Measurements from ENCODE around the gene MAP3K13. TPM values are rescaled to one million over a fixed set of nuclear protein-coding genes. Genes with fewer than 3 reads are reported as not detected.

The MAP3K13 gene
- total and polyA plus RNA-seq, 10 of the 15 experiments (the other 5 are each of a cell fraction or from before 2014, with no cell fraction given), result 10.5 to 70.8 (median 26.8) TPM

DNA sequence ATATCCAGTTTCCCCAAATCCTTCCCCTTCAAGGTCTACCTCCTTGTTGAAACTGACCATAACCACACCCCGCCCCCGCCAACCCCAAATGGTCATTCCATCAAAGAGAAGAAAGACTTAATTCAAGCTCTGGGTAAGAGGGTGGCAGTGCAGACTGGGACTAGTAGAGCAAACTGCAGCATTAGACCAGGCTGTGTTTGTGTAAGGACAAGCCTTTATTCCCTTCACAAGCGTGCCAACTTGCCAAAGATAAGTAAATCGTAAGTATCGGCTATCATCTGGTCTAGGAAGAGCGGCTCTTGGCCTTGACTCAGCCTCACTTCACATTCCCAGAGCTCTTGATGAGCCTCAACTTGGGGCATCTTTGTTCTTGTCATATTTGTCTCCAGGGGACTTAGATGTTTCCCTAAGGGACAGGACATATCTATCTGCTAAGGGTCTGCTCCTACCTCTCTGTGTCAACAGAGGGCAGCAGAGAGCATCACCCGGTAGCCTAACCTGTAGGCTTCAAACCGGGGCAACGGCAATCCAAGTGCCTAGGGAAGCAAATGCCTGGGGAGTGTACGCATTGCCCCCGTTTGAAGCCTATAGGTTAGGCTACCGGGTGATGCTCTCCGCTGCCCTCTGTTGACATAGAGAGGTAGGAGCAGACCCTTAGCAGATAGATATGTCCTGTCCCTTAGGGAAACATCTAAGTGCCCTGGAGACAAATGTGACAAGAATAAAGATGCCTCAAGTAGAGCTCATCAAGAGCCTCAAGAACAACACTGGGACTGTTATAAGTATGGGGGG lies 8.9 kb upstream of the MAP3K13 start:
- in situ Hi-C loops (cut with MboI) (no loop called here), intact Hi-C loops (cut with micrococcal nuclease; ENCODE audit: unreplicated experiment) (loop anchor here (5.0 kb wide), 2 partner anchors 203 to 223 kb away; no protein-coding TSS in a partner anchor)
- WGBS (ENCODE audit: insufficient coverage, insufficient replicate concordance, low lambda C conversion rate, missing lambda C conversion rate), result 44% methylated on average over 13 of the region's 13 CpGs
- H3K36me3 ChIP-seq (ENCODE audit: control insufficient read depth in 2 of 2, insufficient read depth in 2 of 2, low read length in 1 of 2), result no peaks in the 10 kb centered on the region
- H3K79me2 ChIP-seq (ENCODE audit: control insufficient read depth, insufficient read depth, low read length), result no peaks in the 10 kb centered on the region
- no peak overlapping the region for H3K4me2 ChIP-seq (ENCODE audit: control insufficient read depth, insufficient read depth)
- POLR2A ChIA-PET, result no interaction called here
- no peaks in the 10 kb centered on the region for H3K9me3 ChIP-seq (replicated peaks; ENCODE audit: control insufficient read depth, insufficient read depth, low read length)
- H3K4me1 ChIP-seq (ENCODE audit: control insufficient read depth, insufficient read depth, low read length), result no peaks in the 10 kb centered on the region
- ATAC-seq (peak; percentile 100), FAIRE-seq (peak; percentile 93), DNase-seq (ENCODE audit: low read depth, low spot score) (peak; percentile 75)
- SMC1A ChIA-PET (ENCODE audit: uncharacterized antibody, unreplicated experiment), result interaction anchor here (0.9 to 3.4 kb wide), 6 partner anchors 9 to 221 kb away, joined by 3 to 14 read pairs (median 4); partner anchors contain the start of gene MAP3K13
- H3K27me3 ChIP-seq (replicated peaks in 1 of 2; ENCODE audit: control insufficient read depth in 2 of 2, insufficient read depth in 2 of 2, low read length in 1 of 2), result no peaks in the 10 kb centered on the region
- no TSS peak for BruUV-seq (replicated peaks)
- no peak overlapping the region for H3K27ac ChIP-seq (ENCODE audit: control insufficient read depth, insufficient read depth)
- H4K20me1 ChIP-seq (ENCODE audit: control insufficient read depth, insufficient read depth), result no peaks in the 10 kb centered on the region
- H3K4me3 ChIP-seq, result no peak overlapping the region
- CTCF ChIA-PET, result interaction anchor here (0.6 to 4.0 kb wide), 16 partner anchors 13 to 1309 kb away, joined by 3 to 40 read pairs (median 3); no protein-coding TSS in a partner anchor
- no peak overlapping the region for H3K9ac ChIP-seq (ENCODE audit: control insufficient read depth, insufficient read depth, low read length)
- RAD21 ChIA-PET (ENCODE audit: unreplicated experiment), result interaction anchor here (0.8 to 1.6 kb wide), 5 partner anchors 9 to 205 kb away, joined by 3 to 6 read pairs (median 4); no protein-coding TSS in a partner anchor
- no peak overlapping the region; the same call in 1 of the 2 replicates for H2AFZ ChIP-seq (ENCODE audit: control insufficient read depth, low read depth, low read length)
- TF ChIP-seq EED (IDR thresholded peaks at IDR 0.05; ENCODE audit: low read depth) (0 out of 2 replicates have a peak, but pooled peaks have one; percentile 22), SMC3 (IDR thresholded peaks at IDR 0.05; ENCODE audit: borderline replicate concordance, low read length) (peak; percentile 52; the same call in 1 of the 2 replicates), RELA (IDR thresholded peaks at IDR 0.05; ENCODE audit: borderline replicate concordance, partially characterized antibody) (no peak), MYB (IDR thresholded peaks at IDR 0.05; ENCODE audit: borderline replicate concordance, low read depth, low read length) (no peak), TBL1XR1 (IDR thresholded peaks at IDR 0.05; ENCODE audit: low read depth, low read length) (no peak), KLF5 (IDR thresholded peaks at IDR 0.05; ENCODE audit: partially characterized antibody) (no peak), YY1 (IDR thresholded peaks at IDR 0.05; ENCODE audit: low read depth, low read length) (peak; percentile 42; the same call in 1 of the 2 replicates), SMARCA5 (IDR thresholded peaks at IDR 0.05) (peak; percentile 90), SUPT20H (IDR thresholded peaks at IDR 0.05; ENCODE audit: borderline replicate concordance, control insufficient read depth, low read depth, low read length) (no peak), RAD21 (IDR thresholded peaks at IDR 0.05; ENCODE audit: insufficient read depth, low read depth, low read length) (peak; percentile 75), MTA2 (IDR thresholded peaks at IDR 0.05; ENCODE audit: low read depth) (no peak), CREB1 (IDR thresholded peaks at IDR 0.05; ENCODE audit: low read depth) (no peak), EP300 (IDR thresholded peaks at IDR 0.05; ENCODE audit: borderline replicate concordance in 1 of 2, control insufficient read depth in 1 of 2, low read depth in 2 of 2, low read length in 2 of 2) (no peak), CBX3 (IDR thresholded peaks at IDR 0.05; ENCODE audit: borderline replicate concordance, low read depth) (no peak), IRF4 (IDR thresholded peaks at IDR 0.05; ENCODE audit: low read depth, low read length) (no peak), GABPA (IDR thresholded peaks at IDR 0.05; ENCODE audit: low read depth) (no peak)
- TF ChIP-seq, protein P1, sequence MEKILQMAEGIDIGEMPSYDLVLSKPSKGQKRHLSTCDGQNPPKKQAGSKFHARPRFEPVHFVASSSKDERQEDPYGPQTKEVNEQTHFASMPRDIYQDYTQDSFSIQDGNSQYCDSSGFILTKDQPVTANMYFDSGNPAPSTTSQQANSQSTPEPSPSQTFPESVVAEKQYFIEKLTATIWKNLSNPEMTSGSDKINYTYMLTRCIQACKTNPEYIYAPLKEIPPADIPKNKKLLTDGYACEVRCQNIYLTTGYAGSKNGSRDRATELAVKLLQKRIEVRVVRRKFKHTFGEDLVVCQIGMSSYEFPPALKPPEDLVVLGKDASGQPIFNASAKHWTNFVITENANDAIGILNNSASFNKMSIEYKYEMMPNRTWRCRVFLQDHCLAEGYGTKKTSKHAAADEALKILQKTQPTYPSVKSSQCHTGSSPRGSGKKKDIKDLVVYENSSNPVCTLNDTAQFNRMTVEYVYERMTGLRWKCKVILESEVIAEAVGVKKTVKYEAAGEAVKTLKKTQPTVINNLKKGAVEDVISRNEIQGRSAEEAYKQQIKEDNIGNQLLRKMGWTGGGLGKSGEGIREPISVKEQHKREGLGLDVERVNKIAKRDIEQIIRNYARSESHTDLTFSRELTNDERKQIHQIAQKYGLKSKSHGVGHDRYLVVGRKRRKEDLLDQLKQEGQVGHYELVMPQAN (conservative IDR thresholded peaks at IDR 0.05), result no peak
- TF ChIP-seq, protein P2, sequence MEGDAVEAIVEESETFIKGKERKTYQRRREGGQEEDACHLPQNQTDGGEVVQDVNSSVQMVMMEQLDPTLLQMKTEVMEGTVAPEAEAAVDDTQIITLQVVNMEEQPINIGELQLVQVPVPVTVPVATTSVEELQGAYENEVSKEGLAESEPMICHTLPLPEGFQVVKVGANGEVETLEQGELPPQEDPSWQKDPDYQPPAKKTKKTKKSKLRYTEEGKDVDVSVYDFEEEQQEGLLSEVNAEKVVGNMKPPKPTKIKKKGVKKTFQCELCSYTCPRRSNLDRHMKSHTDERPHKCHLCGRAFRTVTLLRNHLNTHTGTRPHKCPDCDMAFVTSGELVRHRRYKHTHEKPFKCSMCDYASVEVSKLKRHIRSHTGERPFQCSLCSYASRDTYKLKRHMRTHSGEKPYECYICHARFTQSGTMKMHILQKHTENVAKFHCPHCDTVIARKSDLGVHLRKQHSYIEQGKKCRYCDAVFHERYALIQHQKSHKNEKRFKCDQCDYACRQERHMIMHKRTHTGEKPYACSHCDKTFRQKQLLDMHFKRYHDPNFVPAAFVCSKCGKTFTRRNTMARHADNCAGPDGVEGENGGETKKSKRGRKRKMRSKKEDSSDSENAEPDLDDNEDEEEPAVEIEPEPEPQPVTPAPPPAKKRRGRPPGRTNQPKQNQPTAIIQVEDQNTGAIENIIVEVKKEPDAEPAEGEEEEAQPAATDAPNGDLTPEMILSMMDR (IDR thresholded peaks at IDR 0.05 in 2 of 3, conservative IDR thresholded peaks at IDR 0.05 in 1 of 3; ENCODE audit: control insufficient read depth in 2 of 3, extremely low read depth in 1 of 3, insufficient read depth in 1 of 3, low read depth in 3 of 3, low read length in 3 of 3), result peak; percentile 60 to 77 (median 75)

All from GM12878 (cell line).